ENCODE measurements around the gene WDR64. TPM values are rescaled to one million over a fixed set of nuclear protein-coding genes. Genes with fewer than 3 reads are reported as not detected.
"Not testable (repeated sequence)": the region's sequence is repeated elsewhere in the genome, so short reads cannot be mapped to it uniquely, and the experiment has no call there.

Gene WDR64
- total RNA-seq, 2 donors from 2014 or later, result not detected

DNA sequence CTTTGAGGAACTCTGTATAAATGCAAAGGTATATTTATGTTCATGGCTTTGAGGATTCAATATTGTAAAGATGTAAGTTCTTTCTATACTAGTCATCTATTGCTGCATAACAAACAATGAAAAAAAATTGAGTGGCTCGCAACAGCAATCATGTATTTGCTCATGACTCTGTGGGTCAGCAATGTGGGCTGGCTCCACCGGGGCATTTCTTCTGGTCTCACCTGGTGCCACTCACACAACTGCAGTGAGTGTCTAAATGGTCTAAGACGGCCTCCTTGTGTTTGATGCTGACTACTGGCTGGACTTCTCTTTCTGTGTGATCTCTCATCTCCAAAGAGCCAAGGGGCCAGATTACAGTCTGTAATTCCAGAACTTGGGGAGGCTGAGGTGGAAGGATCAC lies 150.8 kb downstream of the WDR64 start:
- H3K4me3 Mint-ChIP-seq, result no peak overlapping the region

DNA sequence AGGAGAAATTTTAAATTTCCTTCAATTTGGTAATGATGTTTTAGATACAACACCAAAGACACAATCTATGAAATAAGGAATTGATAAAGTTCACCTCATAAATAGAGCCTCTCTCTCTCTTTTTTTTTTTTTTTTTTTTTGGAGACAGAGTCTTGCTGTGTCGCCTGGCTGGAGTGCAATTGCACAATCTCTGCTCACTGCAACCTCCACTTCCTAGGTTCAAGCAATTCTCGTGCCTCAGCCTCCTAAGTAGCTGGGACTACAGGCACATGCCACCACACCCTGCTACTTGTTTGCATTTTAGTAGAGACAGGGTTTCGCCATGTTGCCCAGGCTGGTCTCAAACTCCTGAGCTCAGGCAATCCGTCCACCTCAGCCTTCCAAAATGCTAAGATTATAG lies 152.6 kb downstream of the WDR64 start:
- DNase-seq; H3K4me1 ChIP-seq (ENCODE audit: control insufficient read depth, insufficient read depth, low read length); H3K9ac ChIP-seq (ENCODE audit: extremely low read depth, low read length, poor library complexity, severe bottlenecking); H3K9me3 ChIP-seq (ENCODE audit: control insufficient read depth, low read length); H3K4me3 ChIP-seq (ENCODE audit: low read length); H3K4me3 Mint-ChIP-seq; H3K36me3 Mint-ChIP-seq (ENCODE audit: low read depth); H3K9me3 Mint-ChIP-seq; H3K27ac Mint-ChIP-seq; H3K4me1 Mint-ChIP-seq; H3K27ac ChIP-seq (ENCODE audit: low read depth, low read length); H3K36me3 ChIP-seq (ENCODE audit: control insufficient read depth, insufficient read depth, low read length): not testable (repeated sequence)
- peaks cover 12% of the 10 kb centered on the region for H3K27me3 Mint-ChIP-seq (ENCODE audit: insufficient read depth)
- 82 to 94% methylated on average over 3 to 4 of the region's 4 CpGs for WGBS, 2 experiments (ENCODE audit: insufficient coverage in 1 of 2, insufficient read length in 1 of 2)
- peaks cover 43% of the 10 kb centered on the region for H3K27me3 ChIP-seq (ENCODE audit: control insufficient read depth, insufficient read depth, low read length, poor library complexity, severe bottlenecking)

More for the DNA sequence above, 150.8 kb downstream of the WDR64 start:
- TF ChIP-seq, protein P1, sequence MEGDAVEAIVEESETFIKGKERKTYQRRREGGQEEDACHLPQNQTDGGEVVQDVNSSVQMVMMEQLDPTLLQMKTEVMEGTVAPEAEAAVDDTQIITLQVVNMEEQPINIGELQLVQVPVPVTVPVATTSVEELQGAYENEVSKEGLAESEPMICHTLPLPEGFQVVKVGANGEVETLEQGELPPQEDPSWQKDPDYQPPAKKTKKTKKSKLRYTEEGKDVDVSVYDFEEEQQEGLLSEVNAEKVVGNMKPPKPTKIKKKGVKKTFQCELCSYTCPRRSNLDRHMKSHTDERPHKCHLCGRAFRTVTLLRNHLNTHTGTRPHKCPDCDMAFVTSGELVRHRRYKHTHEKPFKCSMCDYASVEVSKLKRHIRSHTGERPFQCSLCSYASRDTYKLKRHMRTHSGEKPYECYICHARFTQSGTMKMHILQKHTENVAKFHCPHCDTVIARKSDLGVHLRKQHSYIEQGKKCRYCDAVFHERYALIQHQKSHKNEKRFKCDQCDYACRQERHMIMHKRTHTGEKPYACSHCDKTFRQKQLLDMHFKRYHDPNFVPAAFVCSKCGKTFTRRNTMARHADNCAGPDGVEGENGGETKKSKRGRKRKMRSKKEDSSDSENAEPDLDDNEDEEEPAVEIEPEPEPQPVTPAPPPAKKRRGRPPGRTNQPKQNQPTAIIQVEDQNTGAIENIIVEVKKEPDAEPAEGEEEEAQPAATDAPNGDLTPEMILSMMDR (conservative IDR thresholded peaks at IDR 0.05), result no peak
- Mint-ChIP-seq H3K27me3 (ENCODE audit: insufficient read depth) (peaks cover 4% of the 10 kb centered on the region), H3K36me3 (ENCODE audit: low read depth) (no peaks in the 10 kb centered on the region), H3K27ac (no peak overlapping the region), H3K4me1 (no peaks in the 10 kb centered on the region), H3K9me3 (no peaks in the 10 kb centered on the region)
- Histone ChIP-seq H3K27ac (ENCODE audit: low read depth, low read length) (no peak overlapping the region), H3K4me3 (ENCODE audit: low read length) (no peak overlapping the region), H3K27me3 (ENCODE audit: control insufficient read depth, insufficient read depth, low read length, poor library complexity, severe bottlenecking) (peaks cover 30% of the 10 kb centered on the region), H3K36me3 (ENCODE audit: control insufficient read depth, insufficient read depth, low read length) (no peaks in the 10 kb centered on the region), H3K9me3 (ENCODE audit: control insufficient read depth, low read length) (no peaks in the 10 kb centered on the region), H3K9ac (ENCODE audit: extremely low read depth, low read length, poor library complexity, severe bottlenecking) (no peak overlapping the region), H3K4me1 (ENCODE audit: control insufficient read depth, insufficient read depth, low read length) (no peaks in the 10 kb centered on the region)
- DNase-seq, result no peak
- 89 to 94% methylated on average over 3 of the region's 3 CpGs for WGBS, 2 experiments (ENCODE audit: insufficient coverage in 1 of 2, insufficient read length in 1 of 2)

DNA sequence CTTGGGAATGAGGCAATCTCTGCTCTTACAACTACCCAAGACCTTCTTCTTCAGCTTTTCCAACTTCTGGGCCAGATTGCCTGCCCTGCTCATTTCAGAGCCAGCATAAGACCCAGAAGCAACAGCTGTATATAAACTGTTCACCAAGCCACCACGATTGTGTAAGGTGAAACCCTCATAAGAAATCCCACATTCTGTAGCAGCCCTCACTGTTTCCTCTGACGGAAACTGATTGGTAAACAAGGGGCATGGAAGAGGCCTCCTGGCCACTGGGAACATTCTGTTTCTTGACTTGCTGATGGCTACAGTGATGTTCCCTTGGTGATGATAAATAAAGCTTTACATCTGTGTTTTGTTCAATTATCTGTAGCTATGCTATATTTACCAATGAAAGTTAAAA lies 156.2 kb downstream of the WDR64 start:
- Histone ChIP-seq H3K27ac (ENCODE audit: low read depth, low read length) (no peak overlapping the region), H3K4me1 (ENCODE audit: control insufficient read depth, insufficient read depth, low read length) (no peaks in the 10 kb centered on the region), H3K4me3 (ENCODE audit: low read length) (no peak overlapping the region), H3K27me3 (ENCODE audit: control insufficient read depth, insufficient read depth, low read length, poor library complexity, severe bottlenecking) (peaks cover 59% of the 10 kb centered on the region), H3K9me3 (ENCODE audit: control insufficient read depth, low read length) (no peaks in the 10 kb centered on the region), H3K9ac (ENCODE audit: extremely low read depth, low read length, poor library complexity, severe bottlenecking) (no peak overlapping the region), H3K36me3 (ENCODE audit: control insufficient read depth, insufficient read depth, low read length) (no peaks in the 10 kb centered on the region)
- no peaks in the 10 kb centered on the region for H3K36me3 Mint-ChIP-seq (ENCODE audit: low read depth)
- TF ChIP-seq, protein P1 (conservative IDR thresholded peaks at IDR 0.05), result no peak
- no peak overlapping the region for H3K4me3 Mint-ChIP-seq
- H3K4me1 Mint-ChIP-seq, result no peaks in the 10 kb centered on the region
- peaks cover 14% of the 10 kb centered on the region for H3K27me3 Mint-ChIP-seq (ENCODE audit: insufficient read depth)
- no peaks in the 10 kb centered on the region for H3K9me3 Mint-ChIP-seq
- no peak overlapping the region for H3K27ac Mint-ChIP-seq
- WGBS, 2 experiments (ENCODE audit: insufficient coverage in 1 of 2, insufficient read length in 1 of 2), result 92 to 100% methylated on average over 2 of the region's 2 CpGs
- DNase-seq, result no peak

DNA sequence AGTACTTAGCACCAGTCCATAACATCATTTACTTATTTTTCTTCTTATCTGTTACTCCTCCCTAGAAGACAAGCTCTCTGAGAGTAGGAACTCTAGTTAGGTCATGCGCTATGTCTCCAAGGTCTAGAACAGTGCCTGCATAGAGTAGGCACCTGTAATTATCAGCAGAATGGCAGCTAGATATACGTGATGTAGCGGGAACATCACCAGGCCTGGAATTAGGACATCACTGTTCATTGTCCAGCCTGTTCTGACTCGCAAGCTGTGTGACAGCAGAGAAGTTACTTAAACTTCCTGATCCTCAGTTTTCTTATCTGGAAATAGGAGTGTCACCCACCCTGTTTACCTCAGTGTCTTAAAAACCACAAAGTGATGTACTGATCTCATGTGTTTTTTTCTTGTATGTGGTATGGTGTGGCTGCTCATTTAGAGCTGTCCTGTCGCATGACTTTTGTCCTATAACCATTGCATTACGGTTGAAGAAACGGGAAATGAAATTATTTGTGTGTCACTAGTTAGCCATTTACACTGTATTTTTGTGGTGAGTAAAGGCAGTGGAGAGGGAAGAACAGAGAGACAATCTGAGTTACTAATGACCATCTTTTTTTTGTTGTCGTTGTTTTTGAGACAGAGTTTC lies 158.8 kb downstream of the WDR64 start:
- H3K4me3 ChIP-seq (ENCODE audit: low read length), result no peak overlapping the region
- H3K36me3 ChIP-seq (ENCODE audit: control insufficient read depth, insufficient read depth, low read length), result no peaks in the 10 kb centered on the region
- H3K4me3 Mint-ChIP-seq, result no peak overlapping the region
- no peak overlapping the region for H3K9ac ChIP-seq (ENCODE audit: extremely low read depth, low read length, poor library complexity, severe bottlenecking)
- no peaks in the 10 kb centered on the region for H3K4me1 Mint-ChIP-seq
- DNase-seq, result no peak
- 94% methylated on average over 8 of the region's 8 CpGs for WGBS, 2 experiments (ENCODE audit: insufficient coverage in 1 of 2, insufficient read length in 1 of 2)
- no peaks in the 10 kb centered on the region for H3K36me3 Mint-ChIP-seq (ENCODE audit: low read depth)
- H3K27ac Mint-ChIP-seq, result no peak overlapping the region
- H3K9me3 ChIP-seq (ENCODE audit: control insufficient read depth, low read length), result no peaks in the 10 kb centered on the region
- no peak overlapping the region for H3K27ac ChIP-seq (ENCODE audit: low read depth, low read length)
- H3K9me3 Mint-ChIP-seq, result no peaks in the 10 kb centered on the region
- no peaks in the 10 kb centered on the region for H3K4me1 ChIP-seq (ENCODE audit: control insufficient read depth, insufficient read depth, low read length)
- H3K27me3 Mint-ChIP-seq (ENCODE audit: insufficient read depth), result peaks cover 12% of the 10 kb centered on the region
- H3K27me3 ChIP-seq (ENCODE audit: control insufficient read depth, insufficient read depth, low read length, poor library complexity, severe bottlenecking), result peaks cover 56% of the 10 kb centered on the region
- TF ChIP-seq, protein P1 (conservative IDR thresholded peaks at IDR 0.05), result no peak
